Measurements from ENCODE around the gene SARDH. TPM values are rescaled to one million over a fixed set of nuclear protein-coding genes. Genes with fewer than 3 reads are reported as not detected.

SARDH gene
- total and polyA plus RNA-seq, 2 donors (not counting 3 experiments of a cell fraction or from before 2014, with no cell fraction given): 0.19 to 0.44 TPM

- CTCF ChIA-PET: interaction anchor here (1.1 kb wide), 1 partner anchor 30 kb away, joined by 3 read pairs; no protein-coding TSS in a partner anchor
- no peak for TF ChIP-seq POLR2AphosphoS5 (IDR thresholded peaks at IDR 0.05; ENCODE audit: insufficient read depth, low read depth, low read length)
- TF ChIP-seq EZH2 (IDR thresholded peaks at IDR 0.05; ENCODE audit: borderline replicate concordance, low read depth, low read length, severe bottlenecking): no peak
- TF ChIP-seq POLR2A (IDR thresholded peaks at IDR 0.05; ENCODE audit: low read depth, low read length): no peak
- TF ChIP-seq MAX (IDR thresholded peaks at IDR 0.05; ENCODE audit: insufficient read depth, insufficient read length): no peak
- TF ChIP-seq JUN (IDR thresholded peaks at IDR 0.05; ENCODE audit: borderline replicate concordance, insufficient read depth, insufficient read length, low read depth): no peak
- no peak for TF ChIP-seq MYC (IDR thresholded peaks at IDR 0.05; ENCODE audit: low read depth, low read length)
- TF ChIP-seq GATA2 (IDR thresholded peaks at IDR 0.05; ENCODE audit: insufficient read depth, insufficient read length, low read depth, low read length): no peak
- TF ChIP-seq FOS (IDR thresholded peaks at IDR 0.05; ENCODE audit: borderline replicate concordance, insufficient read depth, low read length): no peak
- TF ChIP-seq, protein P1, sequence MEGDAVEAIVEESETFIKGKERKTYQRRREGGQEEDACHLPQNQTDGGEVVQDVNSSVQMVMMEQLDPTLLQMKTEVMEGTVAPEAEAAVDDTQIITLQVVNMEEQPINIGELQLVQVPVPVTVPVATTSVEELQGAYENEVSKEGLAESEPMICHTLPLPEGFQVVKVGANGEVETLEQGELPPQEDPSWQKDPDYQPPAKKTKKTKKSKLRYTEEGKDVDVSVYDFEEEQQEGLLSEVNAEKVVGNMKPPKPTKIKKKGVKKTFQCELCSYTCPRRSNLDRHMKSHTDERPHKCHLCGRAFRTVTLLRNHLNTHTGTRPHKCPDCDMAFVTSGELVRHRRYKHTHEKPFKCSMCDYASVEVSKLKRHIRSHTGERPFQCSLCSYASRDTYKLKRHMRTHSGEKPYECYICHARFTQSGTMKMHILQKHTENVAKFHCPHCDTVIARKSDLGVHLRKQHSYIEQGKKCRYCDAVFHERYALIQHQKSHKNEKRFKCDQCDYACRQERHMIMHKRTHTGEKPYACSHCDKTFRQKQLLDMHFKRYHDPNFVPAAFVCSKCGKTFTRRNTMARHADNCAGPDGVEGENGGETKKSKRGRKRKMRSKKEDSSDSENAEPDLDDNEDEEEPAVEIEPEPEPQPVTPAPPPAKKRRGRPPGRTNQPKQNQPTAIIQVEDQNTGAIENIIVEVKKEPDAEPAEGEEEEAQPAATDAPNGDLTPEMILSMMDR (IDR thresholded peaks at IDR 0.05; ENCODE audit: extremely low read depth in 1 of 2, insufficient read depth in 1 of 2, low read depth in 1 of 2, low read length in 2 of 2): no peak
- no peak overlapping the region for H3K9ac ChIP-seq (replicated peaks; ENCODE audit: extremely low read depth, insufficient read depth, low read length)
- no peak for DNase-seq (ENCODE audit: low read depth, low spot score)
- H3K9me3 ChIP-seq (replicated peaks; ENCODE audit: control insufficient read depth, insufficient read depth, low read length): no peaks in the 10 kb centered on the region
- intact Hi-C loops (cut with micrococcal nuclease): no loop called here
- H3K4me1 ChIP-seq (ENCODE audit: control insufficient read depth, extremely low read depth, insufficient read depth, low read length): no peaks in the 10 kb centered on the region
- no peaks in the 10 kb centered on the region for H3K36me3 ChIP-seq (ENCODE audit: control insufficient read depth in 2 of 2, extremely low read depth in 1 of 2, insufficient read depth in 2 of 2, low read length in 2 of 2)
- no TSS peak for BruUV-seq (replicated peaks)
- H2AFZ ChIP-seq (ENCODE audit: low read depth, low read length): no peak overlapping the region
- H3K27ac ChIP-seq (ENCODE audit: insufficient read depth, low read depth, low read length): no peak overlapping the region
- FAIRE-seq: no peak
- H3K4me2 ChIP-seq (ENCODE audit: insufficient read depth, low read length): no peak overlapping the region
- no peaks in the 10 kb centered on the region for H3K9me1 ChIP-seq (replicated peaks; ENCODE audit: control insufficient read depth, extremely low read depth, insufficient read depth, low read length)
- POLR2A ChIA-PET: no interaction called here
- dilution Hi-C loops (cut with MboI; ENCODE audit: extremely low pct_ligation_motif_present, low sequenced_read_pairs): no loop called here
- no peaks in the 10 kb centered on the region for H3K79me2 ChIP-seq (ENCODE audit: control insufficient read depth, insufficient read depth, low read length)
- H4K20me1 ChIP-seq (replicated peaks; ENCODE audit: control insufficient read depth, extremely low read depth, insufficient read depth, low read length): no peaks in the 10 kb centered on the region
- H3K4me3 ChIP-seq (replicated peaks in 1 of 3; ENCODE audit: insufficient read depth in 1 of 3, low read depth in 1 of 3, low read length in 3 of 3): no peak overlapping the region
- H3K27me3 ChIP-seq (ENCODE audit: control insufficient read depth in 2 of 2, insufficient read depth in 2 of 2, low read length in 2 of 2): no peaks in the 10 kb centered on the region
Measured at GRCh38 chr9:133712221-133713100, 25.7 kb downstream of the SARDH start.
